H9 (cell line): Measurements from ENCODE around the gene IFNG-AS1. TPM values are rescaled to one million over a fixed set of nuclear protein-coding genes. Genes with fewer than 3 reads are reported as not detected.

Experiments
- DNase-seq: peaks from one replicate; pipeline ENCODE4 v3.0.0-alpha.2; 2017
- H2AFZ ChIP-seq: one replicate; pipeline ENCODE4 v1.6.1; 2013; ENCODE audit warnings: mild to moderate bottlenecking, low read length, control low read depth, moderate library complexity
- H2AK5ac ChIP-seq: 2 replicates; pipeline ENCODE4 v1.6.1; 2013; ENCODE audit warnings: low read length, control low read depth, mixed read lengths; ENCODE audit not compliant: insufficient read length
- H2BK120ac ChIP-seq: one replicate; pipeline ENCODE4 v1.6.1; 2013; ENCODE audit warnings: low read depth, mild to moderate bottlenecking, low read length, control low read depth, inconsistent platforms; ENCODE audit not compliant: poor library complexity, severe bottlenecking
- H2BK12ac ChIP-seq: 2 replicates; pipeline ENCODE4 v1.6.1; 2013; ENCODE audit warnings: low read length, control low read depth, mixed read lengths, low read depth; ENCODE audit not compliant: insufficient read length
- H2BK15ac ChIP-seq: 2 replicates; pipeline ENCODE4 v1.6.1; 2013; ENCODE audit warnings: low read depth, low read length, control low read depth
- H2BK20ac ChIP-seq: one replicate; pipeline ENCODE4 v1.6.1; 2013; ENCODE audit warnings: low read depth, mild to moderate bottlenecking, low read length, control low read depth, inconsistent platforms; ENCODE audit not compliant: poor library complexity, severe bottlenecking
- H2BK5ac ChIP-seq: 2 replicates; pipeline ENCODE4 v1.6.1; 2013; ENCODE audit warnings: low read length, control low read depth, mixed read lengths; ENCODE audit not compliant: insufficient read length
- H3K14ac ChIP-seq: 2 replicates; pipeline ENCODE4 v1.6.1; 2013; ENCODE audit warnings: low read length, control low read depth; ENCODE audit not compliant: insufficient read depth
- H3K18ac ChIP-seq: 2 replicates; pipeline ENCODE4 v1.6.1; 2013; ENCODE audit warnings: low read depth, mild to moderate bottlenecking, mixed read lengths, low read length, control low read depth; ENCODE audit not compliant: insufficient read length
- H3K23ac ChIP-seq: 2 replicates; pipeline ENCODE4 v1.6.1; 2013; ENCODE audit warnings: low read length, control low read depth, mixed read lengths, low read depth; ENCODE audit not compliant: insufficient read length
- H3K23me2 ChIP-seq: 2 replicates; pipeline ENCODE4 v1.6.1; 2013; ENCODE audit warnings: low read depth, mild to moderate bottlenecking, mixed read lengths, low read length, control low read depth; ENCODE audit not compliant: insufficient read length, poor library complexity, severe bottlenecking
- H3K27ac ChIP-seq: 2 replicates; pipeline ENCODE4 v1.5.1; 2013; ENCODE audit warnings: low read length, control low read depth, mixed read lengths, low read depth; ENCODE audit not compliant: insufficient read length
- H3K27me3 ChIP-seq: 2 replicates; pipeline ENCODE4 v1.6.1; 2013; ENCODE audit warnings: low read length, control low read depth, inconsistent platforms; ENCODE audit not compliant: insufficient read depth
- H3K4ac ChIP-seq: 2 replicates; pipeline ENCODE4 v1.6.1; 2013; ENCODE audit warnings: low read depth, mild to moderate bottlenecking, control low read depth, inconsistent platforms, low read length, moderate library complexity
- H3K4me1 ChIP-seq: 2 replicates; pipeline ENCODE4 v1.6.1; 2013; ENCODE audit warnings: low read length, control low read depth, inconsistent platforms; ENCODE audit not compliant: insufficient read depth
- H3K4me2 ChIP-seq: 2 replicates; pipeline ENCODE4 v1.6.1; 2013; ENCODE audit warnings: low read length, control low read depth, mixed read lengths; ENCODE audit not compliant: insufficient read length, insufficient read depth
- H3K56ac ChIP-seq: 2 replicates; pipeline ENCODE4 v1.6.1; 2013; ENCODE audit warnings: low read depth, mild to moderate bottlenecking, mixed read lengths, low read length, control low read depth; ENCODE audit not compliant: insufficient read length
- H3K79me1 ChIP-seq: 2 replicates; pipeline ENCODE4 v1.6.1; 2013; ENCODE audit warnings: low read depth, mild to moderate bottlenecking, moderate library complexity, low read length, control low read depth, inconsistent platforms; ENCODE audit not compliant: insufficient read depth, poor library complexity, severe bottlenecking
- H3K79me2 ChIP-seq: 2 replicates; pipeline ENCODE4 v1.6.1; 2013; ENCODE audit warnings: low read length, control low read depth, inconsistent platforms; ENCODE audit not compliant: insufficient read depth
- H3K9ac ChIP-seq: 2 replicates; pipeline ENCODE4 v1.6.1; 2013; ENCODE audit warnings: low read length, control low read depth, mixed read lengths; ENCODE audit not compliant: insufficient read length; ENCODE audit errors: extremely low read depth
- H3K9me3 ChIP-seq: one replicate; pipeline ENCODE4 v1.6.1; 2013; ENCODE audit warnings: low read depth, low read length, inconsistent platforms; ENCODE audit not compliant: control insufficient read depth
- H3T11ph ChIP-seq: one replicate; pipeline ENCODE4 v1.6.1; 2013; ENCODE audit warnings: mild to moderate bottlenecking, low read length, control low read depth, inconsistent platforms
- H4K20me1 ChIP-seq: one replicate; pipeline ENCODE4 v1.6.1; 2013; ENCODE audit not compliant: control insufficient read depth, insufficient read length, insufficient read depth
- H4K5ac ChIP-seq: 2 replicates; pipeline ENCODE4 v1.6.1; 2013; ENCODE audit warnings: low read depth, mild to moderate bottlenecking, mixed read lengths, low read length, control low read depth; ENCODE audit not compliant: insufficient read length
- H4K8ac ChIP-seq: replicated peaks from 2 replicates; pipeline ENCODE4 v1.6.1; 2013; ENCODE audit warnings: low read length, control low read depth, mixed read lengths, low read depth; ENCODE audit not compliant: insufficient read length
- H4K91ac ChIP-seq: 2 replicates; pipeline ENCODE4 v1.6.1; 2013; ENCODE audit warnings: low read depth, mild to moderate bottlenecking, moderate library complexity, mixed read lengths, low read length, control low read depth; ENCODE audit not compliant: insufficient read length
- H3K27ac Mint-ChIP-seq, 3 experiments: 2 replicates in 2 of 3; 3 replicates in 1 of 3; pipeline ENCODE4 v1.8.0; 2020 to 2021; ENCODE audit warnings: mixed read lengths in 3 of 3, mild to moderate bottlenecking in 1 of 3, moderate library complexity in 1 of 3
- H3K27me3 Mint-ChIP-seq: 2 replicates; pipeline ENCODE4 v1.8.0; 2021; ENCODE audit warnings: low read depth, mild to moderate bottlenecking, moderate library complexity, mixed read lengths
- H3K36me3 Mint-ChIP-seq, 3 experiments: 2 replicates in 2 of 3; 3 replicates in 1 of 3; pipeline ENCODE4 v1.8.0; 2020 to 2021; ENCODE audit warnings: low read depth in 3 of 3, mixed read lengths in 3 of 3; ENCODE audit not compliant: insufficient read depth in 1 of 3
- H3K4me1 Mint-ChIP-seq, 2 experiments: 2 replicates each; pipeline ENCODE4 v1.8.0; 2020; ENCODE audit warnings: mixed read lengths in 2 of 2
- H3K4me3 Mint-ChIP-seq, 2 experiments: 2 replicates in 1 of 2; 3 replicates in 1 of 2; pipeline ENCODE4 v1.8.0; 2020 to 2021; ENCODE audit warnings: mild to moderate bottlenecking in 2 of 2, mixed read lengths in 2 of 2, moderate library complexity in 1 of 2
- H3K9me3 Mint-ChIP-seq, 2 experiments: 2 replicates in 1 of 2; 3 replicates in 1 of 2; pipeline ENCODE4 v1.8.0; 2020; ENCODE audit warnings: mild to moderate bottlenecking in 2 of 2, mixed read lengths in 2 of 2, moderate library complexity in 1 of 2
- CTCF ChIP-seq: fragments of 200-600 bp; sonication (generic); conservative IDR thresholded peaks from 3 replicates; pipeline ENCODE4 v1.8.0; 2021; ENCODE audit warnings: antibody characterized with exemption, mild to moderate bottlenecking
- WGBS: extraction: QIAGEN DNeasy Blood & Tissue Kit; methylation state at CpG from one replicate; pipeline ENCODE4 v1.1.7; 2013; ENCODE audit warnings: missing lambda C conversion rate, low lambda C conversion rate, mixed read lengths; ENCODE audit not compliant: insufficient read length; ENCODE audit errors: extremely low coverage; 5-methylcytosine and 5-hydroxymethylcytosine counted together
- total RNA-seq: library from RNA; stranded (reverse); gene quantifications from 2 replicates; pipeline ENCODE4 v1.2.1, GENCODE V29; 2021

The IFNG-AS1 gene
- total RNA-seq, 1 experiment from 2014 or later: not detected

- no peaks in the 10 kb centered on the region for H3K4me1 ChIP-seq
- H2AK5ac ChIP-seq: no peak overlapping the region
- no peak overlapping the region for H3K27ac ChIP-seq
- no peak for TF ChIP-seq CTCF
- no peak overlapping the region for H2BK120ac ChIP-seq
- H4K5ac ChIP-seq: no peak overlapping the region
- no peak overlapping the region for H3K9ac ChIP-seq
- H3K23ac ChIP-seq: no peak overlapping the region
- H3K9me3 ChIP-seq: no peaks in the 10 kb centered on the region
- no peak overlapping the region for H3K27ac Mint-ChIP-seq
- H3K79me1 ChIP-seq: no peaks in the 10 kb centered on the region
- H3K79me2 ChIP-seq: no peaks in the 10 kb centered on the region
- H3K4me3 Mint-ChIP-seq: no peak overlapping the region
- no peak overlapping the region for H3K4ac ChIP-seq
- no peaks in the 10 kb centered on the region for H3K27me3 Mint-ChIP-seq
- no peak overlapping the region for H2AFZ ChIP-seq
- H4K20me1 ChIP-seq: no peaks in the 10 kb centered on the region
- no peak overlapping the region for H3K18ac ChIP-seq
- H2BK5ac ChIP-seq: no peak overlapping the region
- no peaks in the 10 kb centered on the region for H3K4me1 Mint-ChIP-seq
- H3K4me2 ChIP-seq: no peak overlapping the region
- no peak for DNase-seq
- no CpG with 5 or more reads among the region's 4 CpGs for WGBS
- no peak overlapping the region for H4K8ac ChIP-seq
- H3K36me3 Mint-ChIP-seq: no peaks in the 10 kb centered on the region
- no peaks in the 10 kb centered on the region for H3K27me3 ChIP-seq
- no peak overlapping the region for H3K14ac ChIP-seq
- H2BK20ac ChIP-seq: no peak overlapping the region
- H4K91ac ChIP-seq: no peak overlapping the region
- H3K9me3 Mint-ChIP-seq: no peaks in the 10 kb centered on the region
- H3K56ac ChIP-seq: no peak overlapping the region
- no peak overlapping the region for H2BK12ac ChIP-seq
- no peak overlapping the region for H2BK15ac ChIP-seq
- no peak overlapping the region for H3T11ph ChIP-seq
- no peaks in the 10 kb centered on the region for H3K23me2 ChIP-seq
Measured at GRCh38 chr12:67958187-67958586, 31.1 kb upstream of the IFNG-AS1 start.
